K562 (cell line): ENCODE results near the gene OTULIN. TPM values are rescaled to one million over a fixed set of nuclear protein-coding genes. Genes with fewer than 3 reads are reported as not detected.

ENCODE experiments used
- ADNP ChIP-seq: fragments of 200-800 bp; sonication (Bioruptor generic); IDR thresholded peaks from 2 replicates; pipeline ENCODE4 v1.6.1; 2016; ENCODE audit warnings: missing genetic modification characterization, missing compliant biosample characterization
- ATF3 ChIP-seq, 2 experiments: fragments of 450-650 bp in 1 of 2; sonication (generic) in 1 of 2; formaldehyde crosslinking in 1 of 2; IDR thresholded peaks in 1 of 2; conservative IDR thresholded peaks in 1 of 2; 2 replicates each; pipeline versions ENCODE4 v1.6.1 to v1.8.1; 2016 to 2023; ENCODE audit warnings: mild to moderate bottlenecking in 2 of 2, moderate library complexity in 2 of 2, inconsistent platforms in 1 of 2, missing genetic modification reagents in 1 of 2
- CXXC5 ChIP-seq: fragments of 250-450 bp; sonication (Bioruptor Pico); IDR thresholded peaks from 2 replicates; pipeline ENCODE4 v1.8.0; 2022; ENCODE audit warnings: inconsistent platforms, mild to moderate bottlenecking, moderate library complexity
- HLTF ChIP-seq: fragments of 450-650 bp; IDR thresholded peaks from 2 replicates; pipeline ENCODE4 v1.6.1; 2016
- HOXB6 ChIP-seq: fragments of 250-450 bp; sonication (Bioruptor Pico); IDR thresholded peaks from 2 replicates; pipeline ENCODE4 v1.5.1; 2022; ENCODE audit warnings: mild to moderate bottlenecking, borderline replicate concordance
- KDM1A ChIP-seq, 2 experiments: fragments of 450-650 bp; IDR thresholded peaks; 2 replicates each; pipeline ENCODE4 v1.6.1; 2016; ENCODE audit warnings: mild to moderate bottlenecking in 2 of 2
- LEF1 ChIP-seq: fragments of 450-650 bp; IDR thresholded peaks from 2 replicates; pipeline ENCODE4 v1.6.1; 2016; ENCODE audit warnings: mild to moderate bottlenecking
- MED1 ChIP-seq: sonication (generic); formaldehyde crosslinking; IDR thresholded peaks from 2 replicates; pipeline ENCODE4 v1.8.1; 2023; ENCODE audit warnings: missing genetic modification reagents, borderline replicate concordance
- MTA3 ChIP-seq: fragments of 450-650 bp; formaldehyde crosslinking; IDR thresholded peaks from 2 replicates; pipeline ENCODE4 v1.6.1; 2017; ENCODE audit warnings: mild to moderate bottlenecking, borderline replicate concordance
- NCOA6 ChIP-seq: fragments of 450-650 bp; IDR thresholded peaks from 2 replicates; pipeline ENCODE4 v1.6.1; 2017; ENCODE audit warnings: mild to moderate bottlenecking
- POLR2H ChIP-seq: IDR thresholded peaks from 2 replicates; pipeline ENCODE4 v1.6.1; 2016; ENCODE audit warnings: missing genetic modification characterization, low read depth, mild to moderate bottlenecking, control low read depth, missing compliant biosample characterization, moderate library complexity
- RBM34 ChIP-seq: fragments of 200-400 bp; formaldehyde crosslinking; IDR thresholded peaks from 2 replicates; pipeline ENCODE4 v1.6.1; 2018; ENCODE audit warnings: low read length, borderline replicate concordance; ENCODE audit not compliant: insufficient read depth
- SUPT5H ChIP-seq: fragments of 450-650 bp; IDR thresholded peaks from 2 replicates; pipeline ENCODE4 v1.6.1; 2016
- ZBTB11 ChIP-seq, 3 experiments: fragments of 200-800 bp in 1 of 3; fragments of 250-450 bp in 1 of 3; fragments of 450-650 bp in 1 of 3; sonication (Bioruptor Pico) in 1 of 3; sonication (Bioruptor generic) in 1 of 3; formaldehyde crosslinking in 1 of 3; IDR thresholded peaks; 2 replicates each; pipeline versions ENCODE4 v1.6.1 to v1.8.0; 2016 to 2022; ENCODE audit warnings: mild to moderate bottlenecking in 2 of 3, missing genetic modification characterization in 2 of 3, missing compliant biosample characterization in 1 of 3, moderate library complexity in 1 of 3
- ZFX ChIP-seq: sonication (generic); formaldehyde crosslinking; IDR thresholded peaks from 2 replicates; pipeline ENCODE4 v1.8.0; 2022; ENCODE audit warnings: mild to moderate bottlenecking, missing genetic modification reagents, moderate library complexity
- ZKSCAN1 ChIP-seq: fragments of 150-350 bp; IDR thresholded peaks from 2 replicates; pipeline ENCODE4 v1.6.1; 2016; ENCODE audit warnings: low read depth, low read length
- ZNF431 ChIP-seq: sonication (generic); formaldehyde crosslinking; IDR thresholded peaks from 2 replicates; pipeline ENCODE4 v1.8.0; 2022; ENCODE audit warnings: mild to moderate bottlenecking, missing genetic modification reagents
- polyA plus RNA-seq, 8 experiments: library from polyadenylated mRNA; depleted of rRNA in 4 of 8; stranded (reverse) in 5 of 8; unstranded in 3 of 8; fragments of >200 nt; fragmentation: Nextera tagmentation in 2 of 8; fragmentation: Illumina TruSeq in 1 of 8; extraction: Ambion mirVana in 2 of 8; extraction: Trizol in 1 of 8; gene quantifications; 2 replicates each; pipeline versions ENCODE4 v1.2.1 to v1.2.3, GENCODE V29; 2011 to 2014; ENCODE audit warnings: inconsistent platforms in 1 of 8, missing spikeins in 1 of 8
- total RNA-seq, 7 experiments: library from RNA; depleted of rRNA in 6 of 7; stranded (reverse); fragments of >200 nt in 6 of 7; fragmentation: Illumina TruSeq in 2 of 7; extraction: Trizol in 2 of 7; gene quantifications; 2 replicates each; pipeline versions ENCODE4 v1.2.1 to v1.2.3, GENCODE V29; 2011 to 2021; ENCODE audit warnings: low replicate concordance in 1 of 7
- TF ChIP-seq, protein P1 (sequence below): fragments of 250-450 bp; sonication (Bioruptor Pico); IDR thresholded peaks from 2 replicates; pipeline ENCODE4 v1.8.0; 2022; ENCODE audit warnings: inconsistent platforms
- TF ChIP-seq, protein P2 (sequence below): sonication (generic); formaldehyde crosslinking; IDR thresholded peaks from 2 replicates; pipeline ENCODE4 v1.8.0; 2022; ENCODE audit warnings: missing genetic modification reagents, mild to moderate bottlenecking, moderate library complexity, borderline replicate concordance

Gene OTULIN
- total and polyA plus RNA-seq, 9 of the 15 experiments (the other 6 are each of a cell fraction or from before 2014, with no cell fraction given) = 3.3 to 33.6 (median 20.1) TPM

- TF ChIP-seq, protein P1, sequence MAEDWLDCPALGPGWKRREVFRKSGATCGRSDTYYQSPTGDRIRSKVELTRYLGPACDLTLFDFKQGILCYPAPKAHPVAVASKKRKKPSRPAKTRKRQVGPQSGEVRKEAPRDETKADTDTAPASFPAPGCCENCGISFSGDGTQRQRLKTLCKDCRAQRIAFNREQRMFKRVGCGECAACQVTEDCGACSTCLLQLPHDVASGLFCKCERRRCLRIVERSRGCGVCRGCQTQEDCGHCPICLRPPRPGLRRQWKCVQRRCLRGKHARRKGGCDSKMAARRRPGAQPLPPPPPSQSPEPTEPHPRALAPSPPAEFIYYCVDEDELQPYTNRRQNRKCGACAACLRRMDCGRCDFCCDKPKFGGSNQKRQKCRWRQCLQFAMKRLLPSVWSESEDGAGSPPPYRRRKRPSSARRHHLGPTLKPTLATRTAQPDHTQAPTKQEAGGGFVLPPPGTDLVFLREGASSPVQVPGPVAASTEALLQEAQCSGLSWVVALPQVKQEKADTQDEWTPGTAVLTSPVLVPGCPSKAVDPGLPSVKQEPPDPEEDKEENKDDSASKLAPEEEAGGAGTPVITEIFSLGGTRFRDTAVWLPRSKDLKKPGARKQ = no peak
- TF ChIP-seq ZNF431 (CRISPR knock-in tag) (no peak), ZFX (CRISPR knock-in tag) (peak; percentile 87), POLR2H (tag) (no peak; the same call in 1 of the 2 replicates), ADNP (no peak), RBM34 (peak; percentile 92; the same call in 1 of the 2 replicates), SUPT5H (peak; percentile 95), CXXC5 (CRISPR knock-in tag) (peak; percentile 98), KDM1A (IDR thresholded peaks at IDR 0.05) (no peak), NCOA6 (0 out of 2 replicates have a peak, but pooled peaks have one; percentile 34), HLTF (no peak), MTA3 (peak; percentile 75; the same call in 1 of the 2 replicates), ZKSCAN1 (peak; percentile 27; the same call in 1 of the 2 replicates), LEF1 (no peak), ZBTB11 (CRISPR knock-in tag; IDR thresholded peaks at IDR 0.05) (peak in 1 of 3 experiments; percentile 56; a peak in 1 of 6 replicates), HOXB6 (CRISPR knock-in tag) (no peak), ATF3 (IDR thresholded peaks at IDR 0.05) (no peak), ATF3 (CRISPR knock-in tag; conservative IDR thresholded peaks at IDR 0.05) (no peak; the same call in 1 of the 2 replicates), MED1 (no peak)
- TF ChIP-seq, protein P2, sequence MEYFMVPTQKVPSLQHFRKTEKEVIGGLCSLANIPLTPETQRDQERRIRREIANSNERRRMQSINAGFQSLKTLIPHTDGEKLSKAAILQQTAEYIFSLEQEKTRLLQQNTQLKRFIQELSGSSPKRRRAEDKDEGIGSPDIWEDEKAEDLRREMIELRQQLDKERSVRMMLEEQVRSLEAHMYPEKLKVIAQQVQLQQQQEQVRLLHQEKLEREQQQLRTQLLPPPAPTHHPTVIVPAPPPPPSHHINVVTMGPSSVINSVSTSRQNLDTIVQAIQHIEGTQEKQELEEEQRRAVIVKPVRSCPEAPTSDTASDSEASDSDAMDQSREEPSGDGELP (CRISPR knock-in tag) = peak; percentile 98
These were observed at the start of gene OTULIN (continued) for GRCh38 chr5:14664270-14665100.
